ENCODE results near the gene CIDEC.
A peak's percentile ranks its signal among the peaks of the same experiment; 100 is the strongest.

Gene CIDEC

GRCh38 chr3:9843715-9844438 lies 36.2 kb downstream of the CIDEC start, which contains the start of gene RPUSD3:
Gene RPUSD3 (minus strand): TSS chr3:9844008. CDS start chr3:9843990, 18 bp downstream.
- DNase-seq: peak; percentile 95

- DNase-seq: no peak
Measured at GRCh38 chr3:9841015-9841414, 39.0 kb downstream of the CIDEC start.

GRCh38 chr3:9838856-9839255 lies 41.2 kb downstream of the CIDEC start:
- DNase-seq: no peak

- DNase-seq: no peak
Measured at GRCh38 chr3:9837701-9838582, 42.1 kb downstream of the CIDEC start.

- DNase-seq: no peak
Measured at GRCh38 chr3:9834520-9835380, 45.3 kb downstream of the CIDEC start.

GRCh38 chr3:9833078-9833477 lies 47.0 kb downstream of the CIDEC start:
- DNase-seq: no peak

- DNase-seq: no peak
Measured at GRCh38 chr3:9831253-9831652, 48.8 kb downstream of the CIDEC start.

GRCh38 chr3:9828801-9829755 lies 51.0 kb downstream of the CIDEC start:
- no peak for DNase-seq

- DNase-seq: peak; percentile 11
Measured at GRCh38 chr3:9826815-9827573, 53.1 kb downstream of the CIDEC start.

GRCh38 chr3:9825451-9826040 lies 54.5 kb downstream of the CIDEC start:
- no peak for DNase-seq

- DNase-seq: no peak
Measured at GRCh38 chr3:9820946-9821345, 59.1 kb downstream of the CIDEC start.

GRCh38 chr3:9820543-9820942 lies 59.5 kb downstream of the CIDEC start:
- DNase-seq: no peak

- no peak for DNase-seq
Measured at GRCh38 chr3:9818666-9819335, 61.3 kb downstream of the CIDEC start.

GRCh38 chr3:9817436-9817835 lies 62.6 kb downstream of the CIDEC start:
- no peak for DNase-seq

All from fibroblast of upper back skin (primary cell).